Measurements from ENCODE around the gene GSE1. TPM values are rescaled to one million over a fixed set of nuclear protein-coding genes. Genes with fewer than 3 reads are reported as not detected.

The GSE1 gene
- total RNA-seq, 1 experiment from 2014 or later = 1.9 TPM

DNA sequence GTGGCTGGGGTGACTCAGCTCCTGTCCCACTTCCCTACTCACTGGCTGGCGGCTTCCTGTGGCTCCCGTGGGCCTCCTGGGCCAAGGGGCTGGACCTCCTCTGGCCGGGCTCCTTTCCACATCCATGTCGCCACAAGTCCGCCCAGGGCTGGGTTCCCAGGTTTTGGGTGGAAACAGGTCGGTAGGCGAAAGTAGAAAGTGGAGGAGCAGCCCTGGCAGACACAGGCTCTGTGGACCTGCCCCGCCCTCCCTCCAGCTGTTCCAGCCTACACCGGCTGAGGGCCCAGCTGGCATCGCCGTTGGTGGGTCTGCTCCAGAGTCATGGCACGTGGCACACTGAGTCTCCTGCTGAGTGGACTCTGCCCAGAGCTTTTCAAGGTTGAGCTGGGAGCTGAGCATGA lies 28.7 kb downstream of the GSE1 start:
- Histone ChIP-seq H3K4me3 (ENCODE audit: low read length) (no peak overlapping the region), H3K9me3 (ENCODE audit: low read length) (no peaks in the 10 kb centered on the region), H3K4me1 (ENCODE audit: low read length) (no peaks in the 10 kb centered on the region), H3K36me3 (ENCODE audit: insufficient read depth, low read length) (no peaks in the 10 kb centered on the region), H3K9me2 (replicated peaks; ENCODE audit: insufficient read depth, low read length) (no peaks in the 10 kb centered on the region), H4K20me1 (ENCODE audit: insufficient read depth, low read depth, low read length) (0 out of 2 replicates have a peak, but pooled peaks cover 3% of the 10 kb centered on the region), H3K27ac (ENCODE audit: low read length) (no peak overlapping the region), H2AFZ (ENCODE audit: low read length) (no peak overlapping the region), H3K4me2 (ENCODE audit: low read depth, low read length, poor library complexity, severe bottlenecking) (no peak overlapping the region), H3K79me2 (ENCODE audit: low read length) (no peaks in the 10 kb centered on the region), H3K27me3 (ENCODE audit: low read length) (no peaks in the 10 kb centered on the region), H3K9ac (ENCODE audit: low read length) (no peak overlapping the region)
- no peak for DNase-seq

DNA sequence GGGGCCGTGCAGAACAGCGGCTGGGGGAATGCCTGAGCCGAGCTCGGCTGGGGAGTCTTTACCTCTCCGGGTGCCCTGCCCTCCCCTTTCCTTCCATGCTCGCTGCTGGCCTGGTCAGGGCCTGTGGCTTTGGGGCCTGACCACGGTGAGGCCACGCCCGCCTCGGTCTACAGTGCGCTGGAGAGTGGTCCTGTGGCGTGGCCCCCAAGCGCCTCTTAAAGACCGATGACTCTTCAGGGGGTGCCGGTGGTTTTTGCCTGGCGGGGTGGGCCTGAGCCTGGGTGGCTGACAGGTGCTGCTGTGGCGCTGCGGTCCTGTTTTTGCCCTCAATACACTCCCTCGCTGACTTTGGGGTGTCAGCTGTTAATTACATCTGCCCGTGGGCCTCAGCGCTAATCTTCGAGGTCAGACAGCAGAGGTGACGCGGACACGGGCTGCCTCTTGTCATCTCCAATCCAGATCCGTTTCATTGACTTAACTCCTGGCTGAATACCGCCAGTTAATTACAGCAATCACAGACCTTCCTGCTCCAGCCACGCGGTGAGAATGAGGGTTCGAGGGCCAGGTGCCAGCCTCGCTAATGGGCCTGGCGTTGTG lies 29.7 kb downstream of the GSE1 start:
- Histone ChIP-seq H3K79me2 (ENCODE audit: low read length) (no peaks in the 10 kb centered on the region), H3K36me3 (ENCODE audit: insufficient read depth, low read length) (no peaks in the 10 kb centered on the region)

DNA sequence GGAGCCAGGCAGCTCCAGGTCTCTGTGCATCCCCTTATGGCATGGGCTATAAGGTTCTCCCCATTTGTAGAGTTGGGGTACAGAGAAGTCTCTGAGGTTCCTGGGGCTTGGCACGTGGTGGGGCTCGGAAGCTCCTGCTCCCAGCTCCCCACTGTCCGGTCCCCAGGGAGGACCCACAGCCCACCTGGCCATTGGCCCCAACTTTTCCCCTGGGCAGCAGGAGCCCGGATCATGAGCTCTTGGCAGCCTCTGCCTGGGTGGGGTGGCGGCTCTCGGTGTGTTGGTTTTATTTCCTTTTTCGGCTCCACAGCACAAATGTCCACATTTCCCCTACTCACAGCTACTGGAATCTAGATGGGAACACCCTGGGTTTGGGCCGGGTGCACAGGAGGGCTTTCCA lies 30.5 kb downstream of the GSE1 start:
- Histone ChIP-seq H3K4me3 (ENCODE audit: low read length) (no peak overlapping the region), H3K4me1 (ENCODE audit: low read length) (no peaks in the 10 kb centered on the region; the same call in 1 of the 2 replicates), H3K79me2 (ENCODE audit: low read length) (no peaks in the 10 kb centered on the region), H3K9me2 (replicated peaks; ENCODE audit: insufficient read depth, low read length) (no peaks in the 10 kb centered on the region), H3K9ac (ENCODE audit: low read length) (no peak overlapping the region), H3K9me3 (ENCODE audit: low read length) (no peaks in the 10 kb centered on the region), H3K27me3 (ENCODE audit: low read length) (no peaks in the 10 kb centered on the region), H3K36me3 (ENCODE audit: insufficient read depth, low read length) (no peaks in the 10 kb centered on the region), H3K27ac (ENCODE audit: low read length) (no peak overlapping the region), H2AFZ (ENCODE audit: low read length) (no peak overlapping the region), H3K4me2 (ENCODE audit: low read depth, low read length, poor library complexity, severe bottlenecking) (no peak overlapping the region), H4K20me1 (ENCODE audit: insufficient read depth, low read depth, low read length) (0 out of 2 replicates have a peak, but pooled peaks cover 3% of the 10 kb centered on the region)
- DNase-seq = no peak

More for the DNA sequence above, 29.7 kb downstream of the GSE1 start:
- Histone ChIP-seq H3K4me3 (ENCODE audit: low read length) (no peak overlapping the region), H3K9ac (ENCODE audit: low read length) (no peak overlapping the region), H3K27me3 (ENCODE audit: low read length) (no peaks in the 10 kb centered on the region), H2AFZ (ENCODE audit: low read length) (no peak overlapping the region), H3K9me3 (ENCODE audit: low read length) (no peaks in the 10 kb centered on the region), H3K9me2 (replicated peaks; ENCODE audit: insufficient read depth, low read length) (no peaks in the 10 kb centered on the region), H3K27ac (ENCODE audit: low read length) (no peak overlapping the region), H3K4me2 (ENCODE audit: low read depth, low read length, poor library complexity, severe bottlenecking) (no peak overlapping the region), H3K4me1 (ENCODE audit: low read length) (no peaks in the 10 kb centered on the region), H4K20me1 (ENCODE audit: insufficient read depth, low read depth, low read length) (0 out of 2 replicates have a peak, but pooled peaks cover 3% of the 10 kb centered on the region)
- no peak for DNase-seq

DNA sequence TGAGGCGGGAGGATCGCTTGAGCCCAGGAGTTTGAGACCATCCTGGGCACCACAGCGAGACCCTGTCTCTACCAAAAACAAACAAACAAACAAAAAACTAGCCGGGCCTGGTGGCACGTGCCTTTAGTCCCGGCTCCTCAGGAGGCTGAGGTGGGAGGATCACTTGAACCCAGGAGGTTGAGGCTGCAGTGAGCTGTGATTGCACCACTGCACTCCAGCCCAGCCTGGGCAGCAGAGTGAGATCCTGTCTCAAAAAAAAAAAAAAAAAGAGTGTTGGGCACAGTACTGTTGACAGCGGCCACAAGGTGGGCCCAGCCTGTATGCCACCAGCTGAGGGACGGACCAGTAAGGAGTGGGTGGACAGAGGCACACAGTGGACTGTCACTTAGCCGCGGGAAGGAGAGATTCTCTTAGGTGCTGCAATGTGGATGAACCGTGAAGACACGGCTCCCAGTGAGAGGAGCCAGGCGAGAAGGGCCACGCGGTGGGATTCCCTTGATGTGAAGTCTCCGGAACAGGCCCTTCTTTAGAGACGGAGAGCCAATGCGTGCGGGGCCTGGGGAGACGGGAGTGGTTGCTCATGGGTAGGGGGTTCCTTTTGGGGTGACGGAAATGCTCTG lies 31.1 kb downstream of the GSE1 start:
- Histone ChIP-seq H2AFZ (ENCODE audit: low read length) (no peak overlapping the region), H3K9me2 (replicated peaks; ENCODE audit: insufficient read depth, low read length) (no peaks in the 10 kb centered on the region), H3K9ac (ENCODE audit: low read length) (no peak overlapping the region), H3K9me3 (ENCODE audit: low read length) (no peaks in the 10 kb centered on the region), H3K79me2 (ENCODE audit: low read length) (no peaks in the 10 kb centered on the region), H4K20me1 (ENCODE audit: insufficient read depth, low read depth, low read length) (0 out of 2 replicates have a peak, but pooled peaks cover 3% of the 10 kb centered on the region), H3K4me2 (ENCODE audit: low read depth, low read length, poor library complexity, severe bottlenecking) (no peak overlapping the region), H3K27me3 (ENCODE audit: low read length) (no peaks in the 10 kb centered on the region), H3K36me3 (ENCODE audit: insufficient read depth, low read length) (no peaks in the 10 kb centered on the region), H3K27ac (ENCODE audit: low read length) (no peak overlapping the region), H3K4me1 (ENCODE audit: low read length) (peaks cover 4% of the 10 kb centered on the region), H3K4me3 (ENCODE audit: low read length) (no peak overlapping the region)
- no peak for DNase-seq

DNA sequence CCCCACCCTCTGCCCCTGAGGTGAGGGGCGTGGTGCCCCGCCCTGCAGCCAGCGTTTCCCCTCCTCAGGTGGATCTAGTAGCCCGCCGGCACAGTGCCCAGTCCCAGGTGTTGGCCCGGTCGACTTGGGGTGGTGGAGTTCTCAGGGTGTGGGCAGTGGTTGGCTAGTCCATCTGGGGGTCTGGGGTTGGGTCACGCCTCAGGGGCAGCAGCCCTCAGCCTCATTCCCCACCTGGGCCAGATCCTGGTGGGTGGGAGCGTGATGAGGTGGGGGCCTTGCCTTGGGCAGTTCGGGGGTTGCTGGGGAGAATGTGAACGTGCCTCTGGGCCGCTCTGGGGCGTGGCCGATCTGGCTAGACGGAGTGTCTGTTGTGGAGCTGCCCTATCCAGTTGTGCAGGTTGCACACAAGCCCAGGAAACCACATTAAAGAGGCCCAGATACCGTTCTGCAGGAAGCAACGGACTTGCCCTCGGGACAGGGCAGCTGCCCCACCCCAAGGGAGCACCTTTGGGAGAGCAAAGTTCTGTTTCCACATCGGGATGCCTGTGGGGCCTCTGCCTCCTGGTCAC lies 32.0 kb downstream of the GSE1 start:
- Histone ChIP-seq H3K36me3 (ENCODE audit: insufficient read depth, low read length) (no peaks in the 10 kb centered on the region), H3K9ac (ENCODE audit: low read length) (no peak overlapping the region), H3K9me3 (ENCODE audit: low read length) (no peaks in the 10 kb centered on the region), H2AFZ (ENCODE audit: low read length) (no peak overlapping the region), H4K20me1 (ENCODE audit: insufficient read depth, low read depth, low read length) (0 out of 2 replicates have a peak, but pooled peaks cover 12% of the 10 kb centered on the region), H3K4me1 (ENCODE audit: low read length) (peaks cover 13% of the 10 kb centered on the region), H3K27me3 (ENCODE audit: low read length) (no peaks in the 10 kb centered on the region), H3K9me2 (replicated peaks; ENCODE audit: insufficient read depth, low read length) (no peaks in the 10 kb centered on the region), H3K27ac (ENCODE audit: low read length) (no peak overlapping the region), H3K79me2 (ENCODE audit: low read length) (no peaks in the 10 kb centered on the region), H3K4me3 (ENCODE audit: low read length) (no peak overlapping the region), H3K4me2 (ENCODE audit: low read depth, low read length, poor library complexity, severe bottlenecking) (no peak overlapping the region)
- no peak for DNase-seq

DNA sequence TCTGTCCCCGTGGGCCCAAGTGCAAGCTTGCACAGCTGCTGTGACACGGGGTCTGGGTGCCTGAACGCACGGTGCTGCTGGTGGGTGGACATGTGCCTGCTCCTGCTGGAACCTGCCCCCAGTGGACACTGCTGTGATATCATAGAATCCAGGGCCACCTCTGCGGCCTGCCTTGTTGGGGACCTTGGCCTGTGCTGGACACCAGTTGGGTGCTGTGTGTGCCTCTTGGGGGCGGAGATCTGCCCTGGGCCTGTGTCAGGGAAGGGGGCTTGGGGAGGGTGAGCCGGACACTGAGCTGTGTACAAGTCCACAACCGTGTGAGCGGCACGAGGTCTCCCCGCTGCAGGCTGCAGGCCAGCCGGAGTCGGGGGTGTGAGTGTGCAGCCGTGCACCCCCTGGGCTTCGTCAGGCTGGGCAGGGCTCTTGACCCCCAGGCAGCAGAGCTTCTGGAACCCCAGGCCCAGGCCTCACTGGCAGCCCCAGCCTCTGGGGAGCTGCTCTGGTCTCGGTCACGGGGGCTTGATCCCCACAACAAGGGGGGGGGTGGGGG lies 33.3 kb downstream of the GSE1 start:
- no peak for DNase-seq
- Histone ChIP-seq H3K4me2 (ENCODE audit: low read depth, low read length, poor library complexity, severe bottlenecking) (no peak overlapping the region), H3K9me2 (replicated peaks; ENCODE audit: insufficient read depth, low read length) (no peaks in the 10 kb centered on the region), H3K9me3 (ENCODE audit: low read length) (no peaks in the 10 kb centered on the region), H3K9ac (ENCODE audit: low read length) (no peak overlapping the region), H3K79me2 (ENCODE audit: low read length) (no peaks in the 10 kb centered on the region), H2AFZ (ENCODE audit: low read length) (no peak overlapping the region), H3K36me3 (ENCODE audit: insufficient read depth, low read length) (no peaks in the 10 kb centered on the region), H3K4me1 (ENCODE audit: low read length) (peaks cover 24% of the 10 kb centered on the region), H3K27ac (ENCODE audit: low read length) (no peak overlapping the region), H3K4me3 (ENCODE audit: low read length) (no peak overlapping the region), H3K27me3 (ENCODE audit: low read length) (no peaks in the 10 kb centered on the region), H4K20me1 (ENCODE audit: insufficient read depth, low read depth, low read length) (0 out of 2 replicates have a peak, but pooled peaks cover 15% of the 10 kb centered on the region)

DNA sequence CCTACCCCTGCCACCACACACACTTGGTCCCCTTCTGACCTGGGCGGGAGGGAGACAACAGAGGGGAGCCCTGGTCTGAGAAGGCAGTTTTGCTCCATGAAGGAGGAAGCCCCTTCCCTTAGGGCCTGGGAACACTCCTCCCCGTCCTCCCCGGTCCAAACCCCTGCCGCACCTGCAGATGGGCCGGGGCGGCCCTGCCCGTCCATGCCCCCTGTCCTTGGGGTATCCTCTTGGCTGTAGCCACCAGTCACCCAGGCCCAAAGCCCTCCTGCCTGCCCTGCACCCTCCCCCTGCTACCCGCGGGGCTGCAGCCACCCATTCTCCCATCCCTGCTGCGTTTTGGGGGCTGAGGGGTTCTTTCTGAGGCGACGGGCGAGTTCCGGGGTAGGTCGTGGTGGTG lies 33.9 kb downstream of the GSE1 start:
- Histone ChIP-seq H4K20me1 (ENCODE audit: insufficient read depth, low read depth, low read length) (0 out of 2 replicates have a peak, but pooled peaks cover 15% of the 10 kb centered on the region), H3K79me2 (ENCODE audit: low read length) (no peaks in the 10 kb centered on the region), H3K4me1 (ENCODE audit: low read length) (peaks cover 24% of the 10 kb centered on the region)

DNA sequence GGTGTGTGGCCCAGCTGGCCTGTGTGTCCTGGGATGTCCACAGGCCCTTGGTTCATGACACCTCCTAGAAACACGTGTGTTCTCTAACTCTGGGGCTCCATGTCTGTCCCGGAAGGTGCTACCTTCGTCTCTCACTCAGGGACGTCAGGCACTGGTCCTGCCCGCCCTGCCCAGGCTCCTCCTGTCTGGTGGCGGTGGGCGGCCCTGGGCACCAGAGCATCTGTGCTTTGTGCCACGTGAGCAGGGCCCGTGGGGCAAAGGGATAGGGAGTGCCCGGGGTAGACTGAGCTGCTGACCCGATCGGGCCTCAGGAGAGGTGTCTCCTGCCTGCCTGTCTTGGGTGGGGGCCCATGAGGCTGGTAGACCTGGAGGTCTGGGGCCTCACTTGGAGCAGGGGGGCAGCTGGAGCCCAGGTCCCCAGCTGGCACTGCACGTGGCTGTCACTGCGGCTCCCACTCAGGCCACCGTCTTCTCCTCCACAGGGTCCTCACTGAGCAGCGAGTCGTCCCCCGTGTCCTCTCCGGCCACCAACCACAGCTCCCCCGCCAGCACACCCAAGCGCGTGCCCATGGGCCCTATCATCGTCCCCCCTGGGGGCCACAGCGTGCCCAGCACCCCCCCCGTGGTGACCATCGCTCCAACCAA lies 35.1 kb downstream of the GSE1 start:
- H3K4me1 ChIP-seq (ENCODE audit: low read length) = peaks cover 24% of the 10 kb centered on the region
- no peak overlapping the region for H3K4me2 ChIP-seq (ENCODE audit: low read depth, low read length, poor library complexity, severe bottlenecking)
- DNase-seq = no peak
- H4K20me1 ChIP-seq (ENCODE audit: insufficient read depth, low read depth, low read length) = 0 out of 2 replicates have a peak, but pooled peaks cover 15% of the 10 kb centered on the region
- no peaks in the 10 kb centered on the region for H3K36me3 ChIP-seq (ENCODE audit: insufficient read depth, low read length)
- H3K9me3 ChIP-seq (ENCODE audit: low read length) = no peaks in the 10 kb centered on the region
- no peak overlapping the region for H3K4me3 ChIP-seq (ENCODE audit: low read length)
- H2AFZ ChIP-seq (ENCODE audit: low read length) = no peak overlapping the region
- H3K9ac ChIP-seq (ENCODE audit: low read length) = no peak overlapping the region
- no peaks in the 10 kb centered on the region for H3K9me2 ChIP-seq (replicated peaks; ENCODE audit: insufficient read depth, low read length)
- no peaks in the 10 kb centered on the region for H3K79me2 ChIP-seq (ENCODE audit: low read length)
- no peaks in the 10 kb centered on the region for H3K27me3 ChIP-seq (ENCODE audit: low read length)
- no peak overlapping the region for H3K27ac ChIP-seq (ENCODE audit: low read length)

More for the DNA sequence above, 33.9 kb downstream of the GSE1 start:
- no peaks in the 10 kb centered on the region for H3K36me3 ChIP-seq (ENCODE audit: insufficient read depth, low read length)
- H3K9ac ChIP-seq (ENCODE audit: low read length) = no peak overlapping the region
- no peaks in the 10 kb centered on the region for H3K9me2 ChIP-seq (replicated peaks; ENCODE audit: insufficient read depth, low read length)
- H3K27me3 ChIP-seq (ENCODE audit: low read length) = no peaks in the 10 kb centered on the region
- DNase-seq = no peak
- H3K27ac ChIP-seq (ENCODE audit: low read length) = no peak overlapping the region
- no peak overlapping the region for H3K4me2 ChIP-seq (ENCODE audit: low read depth, low read length, poor library complexity, severe bottlenecking)
- H2AFZ ChIP-seq (ENCODE audit: low read length) = no peak overlapping the region
- H3K9me3 ChIP-seq (ENCODE audit: low read length) = no peaks in the 10 kb centered on the region
- H3K4me3 ChIP-seq (ENCODE audit: low read length) = no peak overlapping the region

Data from Karpas-422 (cell line).